Left cardiac atrium (tissue), 2 donors: ENCODE measurements around the gene UNC79. TPM values are rescaled to one million over a fixed set of nuclear protein-coding genes. Genes with fewer than 3 reads are reported as not detected.

Experiments
- total RNA-seq, 2 donors: library from RNA; stranded (reverse); fragmentation: NEBNext Ultra II Directional; extraction: Animal tissue kit (Norgen Biotek cat#: 25700); gene quantifications; one replicate each; pipeline ENCODE4 v1.2.1, GENCODE V29; 2021
- donor health status: DM: no; HTN: yes; CAD: no; lungs with severe emphysema.
- donor health status: DM: yes; HTN: yes; CAD: no.

UNC79 gene
- total RNA-seq, 2 donors from 2014 or later = 0.18 to 0.21 TPM

Other genes starting within 250 kb of the UNC79 start
- 10 to 100 TPM; 33.1 to 41.6 TPM for gene MOAP1, start 246.0 kb upstream of the UNC79 start, total RNA-seq
- 10 to 100 TPM; 17.6 to 20.8 TPM for gene LYSET, start 245.6 kb upstream of the UNC79 start, total RNA-seq
- gene GON7, start 223.9 kb upstream of the UNC79 start, total RNA-seq = 10 to 100 TPM in 1 of 2 donors, 1 to 10 TPM in 1; 9.8 to 12.1 TPM
- gene UBR7, start 223.7 kb upstream of the UNC79 start, total RNA-seq = 10 to 100 TPM; 17.6 to 20.5 TPM
- 10 to 100 TPM; 24.4 to 25.1 TPM for gene BTBD7, start 97.9 kb upstream of the UNC79 start, total RNA-seq
- not detected for gene COX8C, start 83.8 kb upstream of the UNC79 start, total RNA-seq